Central memory CD8-positive, alpha-beta T cell (primary cell): ENCODE data around the gene WDR90.

Source experiments
- ATAC-seq: fragments of 150-1000 bp; cut with Tn5 transposase; replicated peaks from 2 replicates; pipeline ENCODE4 v1.10.0; 2022; ENCODE audit warnings: mild to moderate bottlenecking, moderate FRiP score, moderate number of reproducible peaks; ENCODE audit not compliant: poor library complexity, severe bottlenecking; ENCODE audit errors: extremely low read depth
- DNase-seq, 2 donors: peaks; one replicate each; pipeline ENCODE4 v3.0.0; 2021; ENCODE audit warnings: low spot score in 2 of 2
- H3K27ac Mint-ChIP-seq: one replicate; pipeline ENCODE4 v1.8.0; 2022; ENCODE audit warnings: low read depth, mild to moderate bottlenecking, moderate library complexity, mixed read lengths
- H3K27me3 Mint-ChIP-seq: one replicate; pipeline ENCODE4 v1.8.0; 2022; ENCODE audit warnings: mixed read lengths
- H3K36me3 Mint-ChIP-seq: one replicate; pipeline ENCODE4 v1.8.0; 2022; ENCODE audit warnings: mild to moderate bottlenecking, moderate library complexity, mixed read lengths; ENCODE audit not compliant: insufficient read depth
- H3K4me1 Mint-ChIP-seq: one replicate; pipeline ENCODE4 v1.8.0; 2022; ENCODE audit warnings: mixed read lengths
- H3K4me3 Mint-ChIP-seq: one replicate; pipeline ENCODE4 v1.8.0; 2022; ENCODE audit warnings: mild to moderate bottlenecking, moderate library complexity, mixed read lengths
- H3K9me3 Mint-ChIP-seq: one replicate; pipeline ENCODE4 v1.8.0; 2022; ENCODE audit warnings: mixed read lengths

The WDR90 gene

GRCh38 chr16:678858-679813 is 30.0 kb downstream of the WDR90 start:
- ATAC-seq = peak; percentile 9
- no peak overlapping the region for H3K27ac Mint-ChIP-seq
- no peak for DNase-seq
- H3K9me3 Mint-ChIP-seq = no peaks in the 10 kb centered on the region
- peak overlapping the region; percentile 73 for H3K4me3 Mint-ChIP-seq
- peaks cover 25% of the 10 kb centered on the region for H3K36me3 Mint-ChIP-seq
- H3K4me1 Mint-ChIP-seq = peaks cover 26% of the 10 kb centered on the region
- no peaks in the 10 kb centered on the region for H3K27me3 Mint-ChIP-seq

- DNase-seq = peak; percentile 69 to 70
- Mint-ChIP-seq H3K36me3 (peaks cover 27% of the 10 kb centered on the region), H3K27me3 (no peaks in the 10 kb centered on the region), H3K27ac (no peak within 1 kb of the TSS), H3K9me3 (no peaks in the 10 kb centered on the region), H3K4me1 (peaks cover 32% of the 10 kb centered on the region), H3K4me3 (peak within 1 kb of the TSS; percentile 73)
- peak; percentile 38 for ATAC-seq
These were observed 30.9 kb downstream of the WDR90 start, which contains the start of gene STUB1 for GRCh38 chr16:679814-680624. TSS of gene STUB1 (plus strand) at chr16:680410. CDS start at chr16:680526, 116 bp downstream.

GRCh38 chr16:680625-680945 is 31.4 kb downstream of the WDR90 start:
- H3K4me3 Mint-ChIP-seq = peak overlapping the region; percentile 73
- no peaks in the 10 kb centered on the region for H3K9me3 Mint-ChIP-seq
- peaks cover 32% of the 10 kb centered on the region for H3K4me1 Mint-ChIP-seq
- DNase-seq = no peak
- ATAC-seq = no peak
- no peak overlapping the region for H3K27ac Mint-ChIP-seq
- peaks cover 26% of the 10 kb centered on the region for H3K36me3 Mint-ChIP-seq
- H3K27me3 Mint-ChIP-seq = no peaks in the 10 kb centered on the region

- no peaks in the 10 kb centered on the region for H3K27me3 Mint-ChIP-seq
- no peak for DNase-seq
- no peaks in the 10 kb centered on the region for H3K9me3 Mint-ChIP-seq
- no peak for ATAC-seq
- peaks cover 32% of the 10 kb centered on the region for H3K4me1 Mint-ChIP-seq
- H3K4me3 Mint-ChIP-seq = peak overlapping the region; percentile 73
- H3K36me3 Mint-ChIP-seq = peaks cover 27% of the 10 kb centered on the region
- H3K27ac Mint-ChIP-seq = no peak overlapping the region
These were observed 32.0 kb downstream of the WDR90 start for GRCh38 chr16:680967-681745.

- no peak for ATAC-seq
- no peaks in the 10 kb centered on the region for H3K9me3 Mint-ChIP-seq
- no peak overlapping the region for H3K27ac Mint-ChIP-seq
- peaks cover 28% of the 10 kb centered on the region for H3K36me3 Mint-ChIP-seq
- H3K4me1 Mint-ChIP-seq = peaks cover 32% of the 10 kb centered on the region
- DNase-seq = no peak
- no peaks in the 10 kb centered on the region for H3K27me3 Mint-ChIP-seq
- peak overlapping the region; percentile 73 for H3K4me3 Mint-ChIP-seq
These were observed 32.7 kb downstream of the WDR90 start for GRCh38 chr16:681746-682427.

GRCh38 chr16:682493-683395 is 33.6 kb downstream of the WDR90 start:
- no peaks in the 10 kb centered on the region for H3K9me3 Mint-ChIP-seq
- H3K36me3 Mint-ChIP-seq = peaks cover 28% of the 10 kb centered on the region
- H3K4me3 Mint-ChIP-seq = peak overlapping the region; percentile 73
- H3K27ac Mint-ChIP-seq = no peak overlapping the region
- no peaks in the 10 kb centered on the region for H3K27me3 Mint-ChIP-seq
- DNase-seq (no peak), ATAC-seq (no peak)
- peaks cover 32% of the 10 kb centered on the region for H3K4me1 Mint-ChIP-seq

- H3K27ac Mint-ChIP-seq = no peak overlapping the region
- H3K36me3 Mint-ChIP-seq = peaks cover 25% of the 10 kb centered on the region
- no peaks in the 10 kb centered on the region for H3K9me3 Mint-ChIP-seq
- ATAC-seq (no peak), DNase-seq (no peak)
- peaks cover 32% of the 10 kb centered on the region for H3K4me1 Mint-ChIP-seq
- H3K27me3 Mint-ChIP-seq = no peaks in the 10 kb centered on the region
- peak overlapping the region; percentile 73 for H3K4me3 Mint-ChIP-seq
These were observed 34.4 kb downstream of the WDR90 start for GRCh38 chr16:683396-684070.

- DNase-seq = peak; percentile 89 to 90
- ATAC-seq = peak; percentile 70
- no peaks in the 10 kb centered on the region for H3K9me3 Mint-ChIP-seq
- peaks cover 27% of the 10 kb centered on the region for H3K4me1 Mint-ChIP-seq
- peaks cover 22% of the 10 kb centered on the region for H3K36me3 Mint-ChIP-seq
- H3K27ac Mint-ChIP-seq = peak within 1 kb of the TSS; percentile 67
- H3K4me3 Mint-ChIP-seq = peak within 1 kb of the TSS; percentile 73
- no peaks in the 10 kb centered on the region for H3K27me3 Mint-ChIP-seq
These were observed 35.1 kb downstream of the WDR90 start, which contains the start of gene JMJD8 for GRCh38 chr16:684071-684794. TSS of gene JMJD8 (minus strand) at chr16:684334. CDS start at chr16:684319, 15 bp downstream.

- peak overlapping the region; percentile 43 for H3K4me3 Mint-ChIP-seq
- no peaks in the 10 kb centered on the region for H3K9me3 Mint-ChIP-seq
- peaks cover 24% of the 10 kb centered on the region for H3K36me3 Mint-ChIP-seq
- DNase-seq (no peak), ATAC-seq (no peak)
- no peaks in the 10 kb centered on the region for H3K27me3 Mint-ChIP-seq
- peak overlapping the region; percentile 67 for H3K27ac Mint-ChIP-seq
- H3K4me1 Mint-ChIP-seq = peaks cover 23% of the 10 kb centered on the region
These were observed 36.0 kb downstream of the WDR90 start for GRCh38 chr16:684961-685696.

- Mint-ChIP-seq H3K27ac (no peak overlapping the region), H3K4me3 (peak overlapping the region; percentile 43), H3K4me1 (peaks cover 23% of the 10 kb centered on the region), H3K27me3 (no peaks in the 10 kb centered on the region), H3K9me3 (peaks cover 2% of the 10 kb centered on the region), H3K36me3 (peaks cover 25% of the 10 kb centered on the region)
- no peak for DNase-seq
- ATAC-seq = no peak
These were observed 36.8 kb downstream of the WDR90 start for GRCh38 chr16:685967-686366.
